ENCODE data around the gene CCM2L.

- TF ChIP-seq CTCF (IDR thresholded peaks at IDR 0.05): no peak
- TF ChIP-seq POLR2A (IDR thresholded peaks at IDR 0.05): no peak
These were observed 68.6 kb downstream of the CCM2L start for GRCh38 chr20:32078791-32079190.

Data from adrenal gland (tissue), 5 donors.